Fibroblast of villous mesenchyme (primary cell): ENCODE measurements around the gene PAQR4. TPM values are rescaled to one million over a fixed set of nuclear protein-coding genes. Genes with fewer than 3 reads are reported as not detected.

ENCODE experiments used
- DNase-seq: peaks from one replicate; pipeline ENCODE4 v3.0.0-alpha.2; 2010; ENCODE audit warnings: low read depth
- H3K4me3 ChIP-seq: 2 replicates; pipeline ENCODE4 v1.5.1; 2011; ENCODE audit warnings: low read depth, mild to moderate bottlenecking, low read length
- total RNA-seq: library from RNA; depleted of rRNA; stranded (reverse); fragments of >200 nt; gene quantifications from 2 replicates; pipeline ENCODE4 v1.2.3, GENCODE V29; 2012
- TF ChIP-seq, protein P1 (sequence below): IDR thresholded peaks from 2 replicates; pipeline ENCODE4 v1.5.1; 2012; ENCODE audit warnings: low read depth, mild to moderate bottlenecking, low read length; ENCODE audit not compliant: insufficient read depth

PAQR4 gene
- total RNA-seq, 1 donor = 4.3 TPM

DNA sequence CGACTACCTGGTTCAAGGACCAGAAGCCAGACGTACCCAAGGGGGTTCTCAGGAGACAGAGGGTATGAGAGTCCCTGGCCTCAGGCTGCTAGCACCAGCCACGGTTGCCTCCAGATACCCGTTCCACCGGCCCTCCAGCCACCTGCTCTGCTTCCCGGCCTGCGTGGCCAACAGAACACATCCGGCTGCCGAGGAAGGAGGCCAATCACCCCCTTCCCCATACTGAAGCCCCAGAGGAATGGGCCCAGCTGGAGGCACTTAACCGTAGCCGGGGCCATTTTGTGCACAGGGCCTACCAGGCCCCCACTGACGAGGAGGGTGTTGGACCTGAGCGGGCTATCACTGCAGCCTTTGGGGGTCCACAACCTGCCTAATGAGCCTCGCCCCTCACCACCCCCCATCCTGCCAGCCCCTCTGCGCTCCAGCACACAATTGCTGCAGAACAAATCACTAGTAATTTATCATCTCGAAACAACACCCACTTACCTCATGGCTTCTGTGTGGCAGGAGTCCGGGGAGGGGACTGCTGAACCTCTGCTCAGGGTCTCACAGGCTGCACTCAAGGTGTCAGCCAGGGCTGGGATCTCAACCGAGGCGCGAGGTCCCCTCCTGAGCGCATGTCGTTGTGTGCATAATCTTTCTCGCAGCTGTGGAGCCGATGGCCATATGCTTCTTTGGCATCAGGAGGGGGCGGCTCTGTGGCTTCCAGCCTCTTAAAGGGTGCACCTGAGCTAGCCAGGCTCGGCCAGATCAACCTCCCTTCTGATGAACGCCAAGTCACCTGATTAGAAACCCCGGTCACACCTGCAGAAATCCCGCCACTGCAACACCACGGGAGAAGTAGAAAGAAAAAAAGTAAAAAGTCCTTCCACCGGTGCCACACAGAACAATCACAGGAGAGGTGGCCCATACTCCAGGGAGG, 15.2 kb upstream of the PAQR4 start:
- H3K4me3 ChIP-seq = no peak overlapping the region
- DNase-seq = no peak
- TF ChIP-seq, protein P1, sequence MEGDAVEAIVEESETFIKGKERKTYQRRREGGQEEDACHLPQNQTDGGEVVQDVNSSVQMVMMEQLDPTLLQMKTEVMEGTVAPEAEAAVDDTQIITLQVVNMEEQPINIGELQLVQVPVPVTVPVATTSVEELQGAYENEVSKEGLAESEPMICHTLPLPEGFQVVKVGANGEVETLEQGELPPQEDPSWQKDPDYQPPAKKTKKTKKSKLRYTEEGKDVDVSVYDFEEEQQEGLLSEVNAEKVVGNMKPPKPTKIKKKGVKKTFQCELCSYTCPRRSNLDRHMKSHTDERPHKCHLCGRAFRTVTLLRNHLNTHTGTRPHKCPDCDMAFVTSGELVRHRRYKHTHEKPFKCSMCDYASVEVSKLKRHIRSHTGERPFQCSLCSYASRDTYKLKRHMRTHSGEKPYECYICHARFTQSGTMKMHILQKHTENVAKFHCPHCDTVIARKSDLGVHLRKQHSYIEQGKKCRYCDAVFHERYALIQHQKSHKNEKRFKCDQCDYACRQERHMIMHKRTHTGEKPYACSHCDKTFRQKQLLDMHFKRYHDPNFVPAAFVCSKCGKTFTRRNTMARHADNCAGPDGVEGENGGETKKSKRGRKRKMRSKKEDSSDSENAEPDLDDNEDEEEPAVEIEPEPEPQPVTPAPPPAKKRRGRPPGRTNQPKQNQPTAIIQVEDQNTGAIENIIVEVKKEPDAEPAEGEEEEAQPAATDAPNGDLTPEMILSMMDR = no peak

DNA sequence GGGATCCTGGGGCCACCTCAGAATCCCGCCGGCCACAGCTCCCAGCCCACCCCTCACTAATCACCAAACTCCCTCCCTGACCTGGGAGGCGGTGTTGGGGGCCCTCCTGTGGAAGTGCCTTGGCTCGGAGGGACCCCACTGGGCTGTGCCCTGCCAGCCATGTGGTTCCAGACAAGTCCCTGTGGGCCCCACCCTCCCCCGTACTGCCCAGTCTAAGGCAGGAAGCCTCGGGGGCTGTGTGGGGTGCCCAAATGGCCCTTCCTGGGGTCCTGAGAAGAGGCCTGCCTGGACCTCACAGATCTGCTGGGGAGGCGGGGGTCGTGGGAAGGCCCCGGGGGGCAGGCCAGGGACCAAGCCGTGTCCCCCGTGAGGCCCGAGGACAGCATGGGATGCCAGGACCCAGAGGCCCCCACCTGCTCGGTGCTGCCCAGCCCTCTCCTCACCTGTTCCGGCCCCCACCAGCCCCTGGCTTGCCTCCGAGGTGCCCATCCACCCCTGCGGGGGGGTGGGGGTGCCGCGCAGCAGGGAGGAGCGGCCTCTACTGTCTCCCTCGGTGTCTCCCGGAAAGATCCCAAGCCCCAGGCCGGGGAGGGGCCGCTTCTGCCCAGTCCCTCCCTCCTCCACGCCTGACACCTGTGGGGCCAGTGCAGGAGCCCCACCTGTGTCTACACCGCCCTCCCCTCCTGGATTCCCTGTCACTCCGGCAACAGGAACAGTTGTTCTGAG, 14.3 kb upstream of the PAQR4 start:
- no peak for DNase-seq
- H3K4me3 ChIP-seq = no peak overlapping the region
- TF ChIP-seq, protein P1 = no peak

DNA sequence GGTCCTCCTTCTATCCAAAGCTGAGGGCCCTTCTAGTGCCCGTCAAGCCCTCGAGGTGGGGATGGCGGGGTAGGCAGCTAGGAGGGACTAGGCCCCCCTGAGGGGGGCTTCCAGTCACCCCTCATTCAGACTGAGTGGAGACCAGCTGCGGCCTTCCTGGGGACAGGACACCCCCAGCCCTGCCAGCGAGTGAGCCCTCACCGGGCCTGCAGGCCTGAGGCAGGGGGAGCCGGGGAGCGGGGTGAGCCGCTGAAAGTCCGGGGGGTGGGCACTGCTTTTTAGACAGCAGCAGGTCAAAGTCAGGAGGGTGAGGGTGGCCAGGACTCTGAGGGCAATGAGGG, 13.7 kb upstream of the PAQR4 start:
- H3K4me3 ChIP-seq = no peak overlapping the region
- TF ChIP-seq, protein P1 = no peak
- no peak for DNase-seq

- TF ChIP-seq, protein P1 = no peak
- no peak for DNase-seq
- H3K4me3 ChIP-seq = no peak overlapping the region
Observed at GRCh38 chr16:2955779-2956578, 13.2 kb upstream of the PAQR4 start.

- DNase-seq = no peak
- H3K4me3 ChIP-seq = no peak overlapping the region
- TF ChIP-seq, protein P1 = no peak
Observed at GRCh38 chr16:2956579-2956956, 12.6 kb upstream of the PAQR4 start.

DNA sequence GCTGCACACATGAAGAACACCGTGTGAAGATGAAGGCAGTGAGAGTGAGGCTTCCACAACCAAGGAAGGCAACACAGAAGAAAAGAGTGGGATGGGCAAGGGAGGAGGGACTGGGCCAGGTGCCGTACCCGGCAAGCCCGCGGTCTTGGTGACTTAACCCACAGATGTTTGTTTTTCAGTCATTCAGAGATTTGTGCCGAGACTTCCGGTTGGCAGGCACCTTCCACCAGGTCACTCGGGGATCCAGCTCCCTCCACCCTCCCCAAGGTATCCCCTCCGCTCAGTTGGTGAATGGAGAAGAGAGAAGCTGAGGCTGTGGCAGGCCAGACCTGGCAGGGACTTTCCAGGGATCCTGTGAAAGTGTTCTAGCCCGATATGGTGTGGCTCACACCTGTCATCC, 9.9 kb upstream of the PAQR4 start:
- H3K4me3 ChIP-seq = no peak overlapping the region
- TF ChIP-seq, protein P1 = no peak
- no peak for DNase-seq
